Esophagus (tissue), 2 donors: Measurements from ENCODE around the gene FOXI3. TPM values are rescaled to one million over a fixed set of nuclear protein-coding genes. Genes with fewer than 3 reads are reported as not detected.
"Not testable (repeated sequence)": the region's sequence is repeated elsewhere in the genome, so short reads cannot be mapped to it uniquely, and the experiment has no call there.

Source experiments
- H3K27ac ChIP-seq, 2 donors: one replicate each; pipeline ENCODE4 v1.5.1; 2013; ENCODE audit warnings: low read depth in 2 of 2, mild to moderate bottlenecking in 2 of 2, inconsistent platforms in 1 of 2, low read length in 1 of 2, moderate library complexity in 1 of 2
- H3K27me3 ChIP-seq, 2 donors: one replicate each; pipeline ENCODE4 v1.6.1; 2013; ENCODE audit warnings: low read length in 2 of 2, control low read depth in 1 of 2, mild to moderate bottlenecking in 1 of 2; ENCODE audit not compliant: insufficient read depth in 2 of 2, control insufficient read depth in 1 of 2
- H3K36me3 ChIP-seq, 2 donors: one replicate each; pipeline ENCODE4 v1.6.1; 2013; ENCODE audit warnings: low read length in 1 of 2; ENCODE audit not compliant: control insufficient read depth in 2 of 2, insufficient read depth in 2 of 2
- H3K4me1 ChIP-seq, 2 donors: one replicate each; pipeline ENCODE4 v1.6.1; 2013; ENCODE audit warnings: low read length in 1 of 2; ENCODE audit not compliant: control insufficient read depth in 2 of 2, insufficient read depth in 2 of 2
- H3K4me3 ChIP-seq, 2 donors: one replicate each; pipeline ENCODE4 v1.5.1; 2013; ENCODE audit warnings: low read length in 2 of 2, mild to moderate bottlenecking in 2 of 2, low read depth in 1 of 2, moderate library complexity in 1 of 2
- H3K9me3 ChIP-seq, 2 donors: one replicate each; pipeline ENCODE4 v1.6.1; 2013; ENCODE audit warnings: mild to moderate bottlenecking in 2 of 2, low read depth in 1 of 2, low read length in 1 of 2, moderate library complexity in 1 of 2; ENCODE audit not compliant: control insufficient read depth in 2 of 2, insufficient read depth in 1 of 2
- WGBS, 2 donors: extraction: QIAGEN DNeasy Blood & Tissue Kit; methylation state at CpG; one replicate each; pipeline ENCODE4 v1.1.7; 2013; 5-methylcytosine and 5-hydroxymethylcytosine counted together
- polyA plus RNA-seq, 2 donors: library from polyadenylated mRNA; stranded (reverse); fragments of 200-250 nt; gene quantifications; one replicate each; pipeline ENCODE4 v1.2.3, GENCODE V29; 2013
- donor health status: healthy with polysubstance abuse.
- donor health status: Bipolar disorder and iron deficiency.

Gene FOXI3
- polyA plus RNA-seq, 2 donors, result not detected

DNA sequence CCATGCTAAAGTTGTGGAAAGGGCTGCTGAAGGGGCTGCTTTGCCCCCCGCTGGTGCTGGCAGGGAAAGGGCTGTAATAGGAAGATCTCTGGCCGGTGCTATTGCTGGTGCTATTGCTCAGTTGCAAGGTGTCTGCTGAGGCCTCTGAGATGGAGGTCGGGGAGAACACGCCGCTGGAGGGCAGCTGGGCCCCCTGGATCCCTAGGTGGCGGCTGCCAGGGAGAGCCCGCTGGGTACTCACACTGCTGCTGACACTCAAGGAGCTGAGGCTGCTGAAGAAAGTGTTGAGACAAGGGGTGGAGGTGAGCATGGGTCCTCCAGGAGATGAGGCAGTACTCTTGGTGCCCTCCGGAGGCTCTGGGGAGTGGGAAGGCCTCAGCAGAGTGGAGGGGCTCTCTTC lies 4.2 kb downstream of the FOXI3 start:
- Histone ChIP-seq H3K9me3 (peaks cover 0 to 2% of the 10 kb centered on the region in 2 donors), H3K4me1 (peaks cover 0 to 5% of the 10 kb centered on the region in 2 donors), H3K36me3 (no peaks in the 10 kb centered on the region), H3K27me3 (peaks cover 5 to 25% of the 10 kb centered on the region in 2 donors), H3K27ac (no peak overlapping the region), H3K4me3 (no peak overlapping the region)
- WGBS, 2 donors, result 81 to 82% methylated on average over 8 of the region's 8 CpGs

DNA sequence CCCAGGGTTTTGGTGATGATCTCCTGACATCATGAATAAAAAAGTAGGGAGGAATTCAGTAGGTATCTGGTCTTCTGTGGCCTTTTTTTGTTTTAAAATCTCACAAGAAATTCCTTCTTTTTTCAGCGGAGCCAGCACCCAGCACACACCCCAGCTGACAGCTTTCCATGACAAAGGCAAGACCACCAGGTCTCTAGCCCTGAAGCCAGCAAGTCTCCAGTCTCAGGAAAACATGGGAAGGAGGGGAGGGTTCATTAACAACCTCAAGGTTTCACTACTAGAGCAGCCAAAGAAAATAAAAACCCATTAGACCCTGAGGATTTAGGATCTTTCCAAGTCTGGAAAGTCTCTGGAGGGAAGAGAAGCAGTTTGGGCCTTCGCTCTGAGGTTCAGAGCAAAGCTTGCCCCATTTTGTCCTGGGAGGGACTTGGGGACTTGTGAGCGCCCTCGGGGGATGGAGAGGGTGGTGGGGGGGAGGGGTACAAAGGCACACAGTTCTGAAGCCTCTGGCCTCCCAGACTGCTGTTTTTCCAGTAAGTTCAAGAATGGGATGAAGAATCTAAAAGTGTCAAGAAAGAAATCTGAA lies 9.0 kb downstream of the FOXI3 start:
- Histone ChIP-seq H3K27me3 (peaks cover 3 to 6% of the 10 kb centered on the region in 2 donors), H3K27ac (no peak overlapping the region), H3K36me3 (no peaks in the 10 kb centered on the region), H3K4me3 (no peak overlapping the region), H3K9me3 (no peaks in the 10 kb centered on the region), H3K4me1 (no peaks in the 10 kb centered on the region)
- 63 to 69% methylated on average over 4 of the region's 4 CpGs for WGBS, 2 donors

DNA sequence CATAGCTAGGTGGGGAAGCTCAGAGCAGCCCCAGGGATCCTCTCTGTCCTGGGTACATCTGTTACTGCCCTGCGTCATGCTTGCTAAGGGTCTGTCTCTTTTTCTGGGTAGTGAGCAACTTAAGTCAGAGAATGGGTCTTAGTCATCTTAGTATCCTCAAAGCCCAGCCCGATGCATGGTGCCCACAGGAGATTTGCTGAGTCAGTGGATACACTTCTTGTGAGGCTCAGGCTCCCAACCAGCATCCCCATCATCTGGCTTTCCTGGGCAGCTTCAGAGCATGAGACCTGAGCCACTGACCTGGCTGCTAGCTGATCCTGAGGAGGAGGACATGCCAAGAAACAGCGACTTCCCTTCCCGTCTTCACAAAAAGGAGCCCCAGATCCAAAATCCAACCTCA lies 10.0 kb downstream of the FOXI3 start:
- 74 to 79% methylated on average over 4 of the region's 4 CpGs for WGBS, 2 donors
- Histone ChIP-seq H3K36me3 (no peaks in the 10 kb centered on the region), H3K27ac (no peak overlapping the region), H3K9me3 (no peaks in the 10 kb centered on the region), H3K27me3 (peaks cover 0 to 6% of the 10 kb centered on the region in 2 donors), H3K4me3 (no peak overlapping the region), H3K4me1 (no peaks in the 10 kb centered on the region)

DNA sequence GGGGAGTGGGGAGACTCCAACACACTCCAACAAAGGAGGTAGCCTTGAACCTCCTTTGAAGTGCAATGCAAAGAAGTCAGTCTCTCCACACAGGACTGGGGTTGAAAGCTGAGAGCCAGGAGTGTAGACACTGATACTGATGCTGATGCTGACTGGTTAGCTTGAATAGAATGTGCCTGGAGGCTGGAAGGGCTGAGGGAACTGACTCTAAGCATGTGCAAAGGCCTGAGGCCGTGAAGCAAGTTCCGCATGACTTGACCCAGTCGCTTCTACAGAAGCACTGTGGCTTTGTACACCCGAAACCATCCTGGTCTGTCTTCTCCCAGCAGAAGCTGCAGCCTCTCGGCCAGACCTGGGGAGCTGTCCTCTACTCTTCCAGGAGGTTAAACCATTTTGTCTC lies 10.4 kb downstream of the FOXI3 start:
- 74 to 81% methylated on average over 5 of the region's 5 CpGs for WGBS, 2 donors
- no peaks in the 10 kb centered on the region for H3K36me3 ChIP-seq
- no peaks in the 10 kb centered on the region for H3K4me1 ChIP-seq
- H3K9me3 ChIP-seq, result no peaks in the 10 kb centered on the region
- no peak overlapping the region for H3K4me3 ChIP-seq
- peaks cover 0 to 6% of the 10 kb centered on the region in 2 donors for H3K27me3 ChIP-seq
- H3K27ac ChIP-seq, result no peak overlapping the region

DNA sequence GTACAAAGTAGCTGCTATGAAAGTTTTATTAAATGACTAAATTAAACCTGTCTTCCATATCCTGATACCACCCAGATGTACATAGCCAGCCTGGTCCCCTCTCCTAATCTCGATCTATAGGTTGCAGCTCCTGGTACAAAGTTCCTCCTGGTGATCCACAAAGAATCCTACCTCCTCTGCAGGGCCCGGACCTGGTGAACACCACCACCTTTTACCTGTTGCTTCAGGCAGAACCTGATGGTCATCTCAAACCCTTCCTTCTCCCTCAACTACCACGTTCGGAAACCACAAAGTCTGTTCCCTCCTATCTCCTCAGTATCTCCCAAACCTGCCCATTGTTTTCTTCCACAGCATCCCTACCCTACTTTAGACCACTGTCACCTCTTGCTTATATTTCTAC lies 15.5 kb downstream of the FOXI3 start:
- H3K27ac ChIP-seq, result no peak overlapping the region
- peaks cover 0 to 6% of the 10 kb centered on the region in 2 donors for H3K27me3 ChIP-seq
- WGBS, 2 donors, result 84 to 86% methylated on average over 4 of the region's 4 CpGs

DNA sequence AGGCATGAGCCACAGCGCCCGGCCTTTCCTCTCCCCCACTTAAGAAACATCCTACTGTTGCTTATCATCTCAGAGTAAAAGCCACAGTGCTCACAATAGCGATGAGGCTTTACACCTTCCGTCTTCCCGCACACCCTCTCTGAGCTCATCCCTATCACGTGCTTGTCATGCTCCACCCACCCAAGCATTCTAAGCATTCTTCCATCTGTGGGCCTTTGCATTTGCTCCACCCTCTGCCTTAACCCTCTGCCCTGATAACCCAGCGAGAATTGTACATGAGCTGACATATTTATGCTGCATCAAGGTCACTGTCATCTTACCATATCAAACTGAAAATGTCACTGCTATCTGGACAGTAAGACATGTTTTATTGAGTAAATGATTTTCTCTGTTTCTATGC lies 22.6 kb downstream of the FOXI3 start:
- no peak overlapping the region for H3K4me3 ChIP-seq
- H3K27me3 ChIP-seq, result no peaks in the 10 kb centered on the region
- 83 to 89% methylated on average over 7 of the region's 7 CpGs for WGBS, 2 donors
- H3K27ac ChIP-seq, result no peak overlapping the region
- H3K4me1 ChIP-seq, result no peaks in the 10 kb centered on the region
- no peaks in the 10 kb centered on the region for H3K36me3 ChIP-seq
- no peaks in the 10 kb centered on the region for H3K9me3 ChIP-seq

More for the DNA sequence above, 15.5 kb downstream of the FOXI3 start:
- Histone ChIP-seq H3K4me3 (no peak overlapping the region), H3K36me3 (no peaks in the 10 kb centered on the region), H3K9me3 (no peaks in the 10 kb centered on the region), H3K4me1 (no peaks in the 10 kb centered on the region)

DNA sequence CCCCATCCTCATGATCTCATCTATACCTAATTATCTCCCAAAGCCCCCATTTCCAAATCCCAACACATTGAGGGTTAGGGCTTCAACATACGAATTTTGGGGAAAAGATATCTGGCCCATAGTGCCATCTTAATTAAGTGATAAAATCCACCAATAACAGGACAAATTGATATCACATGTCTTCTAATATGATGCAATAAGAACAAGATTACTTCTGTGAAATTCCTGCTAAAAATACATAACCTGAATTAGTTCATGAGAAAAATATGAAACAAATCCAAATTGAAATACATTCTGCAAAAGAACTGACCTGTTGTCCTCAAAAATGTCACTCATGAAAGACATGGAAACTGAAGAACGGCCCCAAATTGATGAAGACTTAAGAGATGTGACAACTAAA lies 28.8 kb downstream of the FOXI3 start:
- H3K27ac ChIP-seq, result no peak overlapping the region
- 63 to 73% methylated on average over 2 of the region's 2 CpGs for WGBS, 2 donors
- H3K27me3 ChIP-seq, result no peaks in the 10 kb centered on the region
- H3K9me3 ChIP-seq, result no peaks in the 10 kb centered on the region
- no peaks in the 10 kb centered on the region for H3K36me3 ChIP-seq
- no peaks in the 10 kb centered on the region for H3K4me1 ChIP-seq
- no peak overlapping the region for H3K4me3 ChIP-seq

DNA sequence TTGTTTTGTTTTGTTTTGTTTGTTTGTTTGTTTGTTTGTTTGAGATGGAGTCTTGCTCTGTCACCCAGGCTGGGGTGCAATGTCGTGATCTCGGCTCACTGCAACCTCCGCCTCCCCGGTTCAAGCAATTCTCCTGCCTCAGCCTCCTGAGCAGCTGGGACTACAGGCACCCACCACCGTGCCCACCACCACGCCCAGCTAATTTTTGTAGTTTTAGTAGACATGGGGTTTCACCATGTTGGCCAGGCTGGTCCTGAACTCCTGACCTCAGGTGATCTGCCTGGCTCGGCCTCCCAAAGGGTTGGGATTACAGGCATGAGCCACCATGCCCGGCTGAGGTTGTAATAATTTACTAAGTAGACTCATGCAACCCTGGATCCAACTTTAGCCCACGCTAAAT lies 33.4 kb downstream of the FOXI3 start:
- H3K9me3 ChIP-seq, H3K36me3 ChIP-seq, H3K27ac ChIP-seq, H3K4me1 ChIP-seq, H3K27me3 ChIP-seq, H3K4me3 ChIP-seq: not testable (repeated sequence)
- WGBS, 2 donors, result 87 to 89% methylated on average over 9 of the region's 9 CpGs

DNA sequence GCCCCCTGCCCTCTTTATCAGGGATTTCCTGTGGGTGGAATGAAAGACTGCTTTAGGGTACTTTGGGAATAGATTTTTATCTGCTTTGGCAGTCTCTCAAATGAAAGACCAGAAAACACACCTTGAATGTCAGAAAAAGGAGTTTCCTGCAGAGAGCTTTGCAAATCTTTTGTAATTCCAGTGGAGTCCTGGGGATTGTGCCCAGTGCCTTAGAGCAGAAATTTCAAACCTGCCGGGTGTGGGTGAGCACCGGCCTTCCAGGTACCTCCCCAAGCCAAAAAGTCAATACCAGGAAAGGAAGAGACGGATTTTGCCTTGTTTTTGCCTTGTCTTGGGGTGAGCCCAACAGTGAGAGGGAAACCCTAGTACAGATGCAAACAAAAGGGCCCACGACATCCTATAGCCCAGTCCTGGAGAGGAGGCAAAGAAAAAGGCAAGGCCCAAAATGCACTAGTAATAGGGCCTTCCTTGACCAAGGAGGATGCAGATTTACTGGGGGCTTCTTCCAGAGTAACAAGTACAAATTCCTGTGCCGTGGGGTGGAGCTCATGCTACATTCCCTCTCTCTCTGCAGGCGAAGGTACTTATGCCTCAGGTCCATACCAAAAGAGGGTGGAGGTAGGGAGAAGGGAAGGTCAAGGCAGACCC lies 36.4 kb downstream of the FOXI3 start:
- no peaks in the 10 kb centered on the region for H3K36me3 ChIP-seq
- H3K27me3 ChIP-seq, result peaks cover 0 to 4% of the 10 kb centered on the region in 2 donors
- H3K27ac ChIP-seq, result no peak overlapping the region
- no peaks in the 10 kb centered on the region for H3K9me3 ChIP-seq
- no peaks in the 10 kb centered on the region for H3K4me1 ChIP-seq
- WGBS, 2 donors, result 46 to 47% methylated on average over 6 of the region's 6 CpGs
- no peak overlapping the region for H3K4me3 ChIP-seq

DNA sequence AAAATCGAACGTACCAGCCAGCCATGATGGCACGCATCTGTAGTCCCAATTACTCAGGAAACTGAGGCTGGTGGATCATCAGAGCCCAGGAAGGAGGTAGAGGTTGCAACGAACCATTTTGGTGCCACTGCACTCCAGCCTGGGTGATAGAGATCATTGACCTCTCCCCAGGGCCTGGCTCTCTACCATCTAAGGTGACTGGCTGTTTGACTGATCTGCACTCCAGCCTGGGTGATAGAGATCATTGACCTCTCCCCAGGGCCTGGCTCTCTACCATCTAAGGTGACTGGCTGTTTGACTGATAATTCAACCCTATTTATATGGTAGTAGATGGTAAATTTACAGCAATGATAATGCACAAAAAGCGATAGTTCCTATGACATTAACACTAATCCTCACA lies 43.6 kb downstream of the FOXI3 start:
- not testable (repeated sequence) for H3K27ac ChIP-seq
- WGBS, 2 donors, result 72 to 75% methylated on average over 5 of the region's 5 CpGs

More for the DNA sequence above, 43.6 kb downstream of the FOXI3 start:
- H3K36me3 ChIP-seq, H3K27me3 ChIP-seq, H3K4me3 ChIP-seq, H3K9me3 ChIP-seq, H3K4me1 ChIP-seq: not testable (repeated sequence)
